K562 (cell line): Measurements from ENCODE around the gene PIGV. TPM values are rescaled to one million over a fixed set of nuclear protein-coding genes. Genes with fewer than 3 reads are reported as not detected.

Source experiments
- EZH2 ChIP-seq: IDR thresholded peaks from 2 replicates; pipeline ENCODE4 v1.6.1; 2012; ENCODE audit warnings: low read depth, mild to moderate bottlenecking, inconsistent platforms, low read length, borderline replicate concordance
- KAT7 ChIP-seq: sonication (generic); formaldehyde crosslinking; IDR thresholded peaks from 2 replicates; pipeline ENCODE4 v1.8.0; 2022; ENCODE audit warnings: missing genetic modification reagents, mild to moderate bottlenecking, borderline replicate concordance
- NFRKB ChIP-seq: fragments of 450-650 bp; IDR thresholded peaks from 2 replicates; pipeline ENCODE4 v1.6.1; 2016; ENCODE audit warnings: low read depth
- NFXL1 ChIP-seq: fragments of 450-650 bp; formaldehyde crosslinking; IDR thresholded peaks from 2 replicates; pipeline ENCODE4 v1.4.0; 2021; ENCODE audit warnings: mild to moderate bottlenecking
- POLR3A ChIP-seq: IDR thresholded peaks from 2 replicates; pipeline ENCODE4 v1.6.1; 2011; ENCODE audit warnings: borderline replicate concordance, mild to moderate bottlenecking, moderate library complexity; ENCODE audit not compliant: insufficient read length, insufficient read depth; ENCODE audit errors: extremely low read depth
- SMAD4 ChIP-seq: fragments of 250-450 bp; sonication (Bioruptor Pico); conservative IDR thresholded peaks from 2 replicates; pipeline ENCODE4 v1.8.0; 2021; ENCODE audit warnings: inconsistent platforms, mild to moderate bottlenecking, moderate library complexity
- STAG1 ChIP-seq: sonication (generic); formaldehyde crosslinking; IDR thresholded peaks from 2 replicates; pipeline ENCODE4 v1.5.0; 2020; ENCODE audit warnings: missing genetic modification reagents, borderline replicate concordance
- ZNF263 ChIP-seq: sonication (generic); formaldehyde crosslinking; IDR thresholded peaks from 2 replicates; pipeline ENCODE4 v1.8.0; 2022; ENCODE audit warnings: mild to moderate bottlenecking, missing genetic modification reagents, borderline replicate concordance
- polyA plus RNA-seq, 8 experiments: library from polyadenylated mRNA; depleted of rRNA in 4 of 8; stranded (reverse) in 5 of 8; unstranded in 3 of 8; fragments of >200 nt; fragmentation: Nextera tagmentation in 2 of 8; fragmentation: Illumina TruSeq in 1 of 8; extraction: Ambion mirVana in 2 of 8; extraction: Trizol in 1 of 8; gene quantifications; 2 replicates each; pipeline versions ENCODE4 v1.2.1 to v1.2.3, GENCODE V29; 2011 to 2014; ENCODE audit warnings: inconsistent platforms in 1 of 8, missing spikeins in 1 of 8
- total RNA-seq, 7 experiments: library from RNA; depleted of rRNA in 6 of 7; stranded (reverse); fragments of >200 nt in 6 of 7; fragmentation: Illumina TruSeq in 2 of 7; extraction: Trizol in 2 of 7; gene quantifications; 2 replicates each; pipeline versions ENCODE4 v1.2.1 to v1.2.3, GENCODE V29; 2011 to 2021; ENCODE audit warnings: low replicate concordance in 1 of 7
- TF ChIP-seq, protein P1 (sequence below), 2 experiments: fragments of 450-650 bp in 1 of 2; sonication (generic) in 1 of 2; formaldehyde crosslinking in 1 of 2; IDR thresholded peaks in 1 of 2; conservative IDR thresholded peaks in 1 of 2; 2 replicates each; pipeline versions ENCODE4 v1.6.1 to v1.8.1; 2016 to 2023; ENCODE audit warnings: mild to moderate bottlenecking in 2 of 2, moderate library complexity in 2 of 2, inconsistent platforms in 1 of 2, missing genetic modification reagents in 1 of 2
- TF ChIP-seq, protein P2 (sequence below): fragments of 250-450 bp; sonication (Bioruptor Pico); IDR thresholded peaks from 2 replicates; pipeline ENCODE4 v1.5.0; 2021; ENCODE audit warnings: mild to moderate bottlenecking, borderline replicate concordance

Gene PIGV
- total and polyA plus RNA-seq, 9 of the 15 experiments (the other 6 are each of a cell fraction or from before 2014, with no cell fraction given), result 8.4 to 21.8 (median 11.7) TPM

DNA sequence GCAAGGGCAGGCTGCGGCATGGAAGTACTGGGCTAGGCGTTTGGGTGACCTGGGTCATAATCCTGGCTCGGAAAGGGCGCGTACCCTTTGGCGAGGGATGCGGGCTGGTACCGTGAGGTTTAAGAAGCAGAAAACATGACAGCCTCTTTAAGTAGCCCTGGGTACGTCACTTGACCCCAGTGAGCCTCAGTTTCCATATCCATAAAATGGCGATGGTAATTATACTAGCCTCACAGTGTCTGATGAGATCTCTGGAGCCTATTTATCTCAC is 700 bp downstream of the PIGV start (continued):
- TF ChIP-seq, protein P1, sequence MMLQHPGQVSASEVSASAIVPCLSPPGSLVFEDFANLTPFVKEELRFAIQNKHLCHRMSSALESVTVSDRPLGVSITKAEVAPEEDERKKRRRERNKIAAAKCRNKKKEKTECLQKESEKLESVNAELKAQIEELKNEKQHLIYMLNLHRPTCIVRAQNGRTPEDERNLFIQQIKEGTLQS (IDR thresholded peaks at IDR 0.05), result no peak
- TF ChIP-seq, protein P1 (CRISPR knock-in tag; conservative IDR thresholded peaks at IDR 0.05), result no peak
- 0 out of 2 replicates have a peak, but pooled peaks have one; percentile 1 for TF ChIP-seq STAG1 (CRISPR knock-in tag)
- 0 out of 2 replicates have a peak, but pooled peaks have one; percentile 60 for TF ChIP-seq KAT7
- TF ChIP-seq NFRKB, result no peak
- no peak for TF ChIP-seq EZH2
- TF ChIP-seq, protein P2, sequence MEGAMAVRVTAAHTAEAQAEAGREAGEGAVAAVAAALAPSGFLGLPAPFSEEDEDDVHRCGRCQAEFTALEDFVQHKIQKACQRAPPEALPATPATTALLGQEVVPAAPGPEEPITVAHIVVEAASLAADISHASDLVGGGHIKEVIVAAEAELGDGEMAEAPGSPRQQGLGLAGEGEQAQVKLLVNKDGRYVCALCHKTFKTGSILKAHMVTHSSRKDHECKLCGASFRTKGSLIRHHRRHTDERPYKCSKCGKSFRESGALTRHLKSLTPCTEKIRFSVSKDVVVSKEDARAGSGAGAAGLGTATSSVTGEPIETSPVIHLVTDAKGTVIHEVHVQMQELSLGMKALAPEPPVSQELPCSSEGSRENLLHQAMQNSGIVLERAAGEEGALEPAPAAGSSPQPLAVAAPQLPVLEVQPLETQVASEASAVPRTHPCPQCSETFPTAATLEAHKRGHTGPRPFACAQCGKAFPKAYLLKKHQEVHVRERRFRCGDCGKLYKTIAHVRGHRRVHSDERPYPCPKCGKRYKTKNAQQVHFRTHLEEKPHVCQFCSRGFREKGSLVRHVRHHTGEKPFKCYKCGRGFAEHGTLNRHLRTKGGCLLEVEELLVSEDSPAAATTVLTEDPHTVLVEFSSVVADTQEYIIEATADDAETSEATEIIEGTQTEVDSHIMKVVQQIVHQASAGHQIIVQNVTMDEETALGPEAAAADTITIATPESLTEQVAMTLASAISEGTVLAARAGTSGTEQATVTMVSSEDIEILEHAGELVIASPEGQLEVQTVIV (CRISPR knock-in tag), result no peak
- TF ChIP-seq POLR3A, result no peak
- no peak for TF ChIP-seq NFXL1 (CRISPR knock-in tag)
- no peak; the same call in 1 of the 2 replicates for TF ChIP-seq ZNF263
- no peak for TF ChIP-seq SMAD4
